Neural progenitor cell (in vitro differentiated cells): ENCODE measurements around the gene RPP25.

Experiments
- CTCF ChIP-seq: fragments of 200-600 bp; sonication (generic); IDR thresholded peaks from 2 replicates; pipeline ENCODE4 v1.5.1; 2017; ENCODE audit warnings: antibody characterized with exemption, mild to moderate bottlenecking
- EZH2 ChIP-seq: fragments of 200-600 bp; sonication (generic); IDR thresholded peaks from 2 replicates; pipeline ENCODE4 v1.6.1; 2017; ENCODE audit warnings: antibody characterized with exemption, mild to moderate bottlenecking, moderate library complexity

- TF ChIP-seq CTCF (no peak), EZH2 (no peak)
These were observed 33.0 kb upstream of the RPP25 start for GRCh38 chr15:74989527-74989926.
